Stimulated activated effector memory CD8-positive, alpha-beta T cell treated with anti-CD3 and anti-CD28 coated beads, Interleukin-12 subunit alpha, Interleukin-12 subunit beta, amount 100 ng/mL, for 72 hours (primary cell): Measurements from ENCODE around the gene RBP5.

Experiments
- ATAC-seq: fragments of 150-1000 bp; cut with Tn5 transposase; 2 replicates; pipeline ENCODE4 v1.10.0; 2021
- DNase-seq, 2 donors: peaks; one replicate each; pipeline ENCODE4 v3.0.0; 2021 to 2022; ENCODE audit warnings: low spot score in 2 of 2
- H3K27ac Mint-ChIP-seq: one replicate; pipeline ENCODE4 v1.8.0; 2022; ENCODE audit warnings: mild to moderate bottlenecking, mixed read lengths
- H3K36me3 Mint-ChIP-seq: one replicate; pipeline ENCODE4 v1.8.0; 2022; ENCODE audit warnings: mild to moderate bottlenecking, mixed read lengths
- H3K4me1 Mint-ChIP-seq: one replicate; pipeline ENCODE4 v1.8.0; 2022; ENCODE audit warnings: mixed read lengths
- H3K4me3 Mint-ChIP-seq: one replicate; pipeline ENCODE4 v1.8.0; 2022; ENCODE audit warnings: mild to moderate bottlenecking, mixed read lengths
- H3K9me3 Mint-ChIP-seq: one replicate; pipeline ENCODE4 v1.8.0; 2022; ENCODE audit warnings: mixed read lengths

The RBP5 gene

GRCh38 chr12:7091171-7091570 is 37.5 kb downstream of the RBP5 start:
- no peak for DNase-seq
- Mint-ChIP-seq H3K4me1 (peaks cover 9% of the 10 kb centered on the region), H3K9me3 (no peaks in the 10 kb centered on the region), H3K27ac (peak overlapping the region; percentile 83), H3K36me3 (peaks cover 6% of the 10 kb centered on the region), H3K4me3 (peak overlapping the region; percentile 70)
- ATAC-seq: no peak

DNA sequence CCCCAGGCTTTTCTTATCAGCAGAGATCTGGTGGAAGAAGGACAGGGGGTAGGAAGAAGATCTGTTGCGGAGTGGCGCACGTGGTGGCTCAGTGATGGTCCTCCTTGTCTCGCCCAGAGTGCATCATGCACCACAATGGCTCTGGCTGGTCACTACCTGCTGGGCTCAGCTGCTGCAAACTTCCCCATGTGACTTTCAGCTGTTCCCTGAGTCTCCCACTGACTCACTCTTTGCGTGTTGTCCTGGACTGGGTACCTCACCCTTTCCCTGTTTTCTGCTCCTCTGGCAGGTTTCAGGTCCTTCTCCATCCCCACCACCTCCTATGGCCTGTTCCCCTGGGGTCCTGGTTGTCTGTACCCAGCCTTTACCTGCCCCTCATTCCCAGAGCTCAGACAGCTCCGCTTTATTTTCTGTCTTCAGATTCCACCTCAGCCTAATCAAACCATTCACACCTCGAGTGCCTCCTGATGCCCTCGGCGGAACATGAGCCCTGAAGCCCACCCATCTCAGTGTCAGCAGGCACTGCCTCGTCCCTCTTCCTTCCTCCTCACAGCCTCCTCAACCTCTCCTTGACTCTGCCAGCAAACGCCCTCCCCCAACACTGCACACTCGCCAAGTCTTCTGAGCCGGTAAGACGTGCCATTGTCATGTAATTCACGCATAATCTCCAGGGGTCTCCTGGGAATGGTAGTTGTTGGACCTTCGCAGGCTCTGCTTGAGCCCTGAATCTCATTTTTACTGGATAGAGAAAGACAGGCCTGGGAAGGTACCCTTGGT is 38.3 kb downstream of the RBP5 start:
- DNase-seq (no peak), ATAC-seq (no peak)
- Mint-ChIP-seq H3K4me1 (peaks cover 9% of the 10 kb centered on the region), H3K36me3 (peaks cover 4% of the 10 kb centered on the region), H3K27ac (no peak overlapping the region), H3K4me3 (no peak overlapping the region), H3K9me3 (no peaks in the 10 kb centered on the region)

- Mint-ChIP-seq H3K9me3 (no peaks in the 10 kb centered on the region), H3K4me3 (no peak overlapping the region), H3K27ac (no peak overlapping the region), H3K4me1 (peaks cover 9% of the 10 kb centered on the region), H3K36me3 (no peaks in the 10 kb centered on the region)
- DNase-seq (no peak), ATAC-seq (no peak)
These were observed 39.4 kb downstream of the RBP5 start for GRCh38 chr12:7089196-7089871.

- Mint-ChIP-seq H3K4me3 (no peak overlapping the region), H3K27ac (peak overlapping the region; percentile 20), H3K4me1 (peaks cover 6% of the 10 kb centered on the region), H3K9me3 (peaks cover 5% of the 10 kb centered on the region), H3K36me3 (peaks cover 8% of the 10 kb centered on the region)
- ATAC-seq (no peak), DNase-seq (no peak)
These were observed 45.6 kb downstream of the RBP5 start for GRCh38 chr12:7083125-7083524.

GRCh38 chr12:7081037-7081436 is 47.7 kb downstream of the RBP5 start:
- DNase-seq (no peak), ATAC-seq (no peak)
- Mint-ChIP-seq H3K36me3 (peaks cover 8% of the 10 kb centered on the region), H3K9me3 (peaks cover 5% of the 10 kb centered on the region), H3K4me1 (peaks cover 7% of the 10 kb centered on the region), H3K4me3 (no peak overlapping the region), H3K27ac (no peak overlapping the region)

- Mint-ChIP-seq H3K4me3 (no peak overlapping the region), H3K4me1 (peaks cover 17% of the 10 kb centered on the region), H3K36me3 (peaks cover 8% of the 10 kb centered on the region), H3K27ac (no peak overlapping the region), H3K9me3 (peaks cover 5% of the 10 kb centered on the region)
- ATAC-seq (no peak), DNase-seq (no peak)
These were observed 48.9 kb downstream of the RBP5 start for GRCh38 chr12:7079826-7080125.

- Mint-ChIP-seq H3K27ac (no peak overlapping the region), H3K9me3 (peaks cover 3% of the 10 kb centered on the region), H3K4me3 (no peak overlapping the region), H3K4me1 (peaks cover 14% of the 10 kb centered on the region), H3K36me3 (peaks cover 3% of the 10 kb centered on the region)
- ATAC-seq (no peak), DNase-seq (no peak)
These were observed 50.5 kb downstream of the RBP5 start for GRCh38 chr12:7078163-7078562.

DNA sequence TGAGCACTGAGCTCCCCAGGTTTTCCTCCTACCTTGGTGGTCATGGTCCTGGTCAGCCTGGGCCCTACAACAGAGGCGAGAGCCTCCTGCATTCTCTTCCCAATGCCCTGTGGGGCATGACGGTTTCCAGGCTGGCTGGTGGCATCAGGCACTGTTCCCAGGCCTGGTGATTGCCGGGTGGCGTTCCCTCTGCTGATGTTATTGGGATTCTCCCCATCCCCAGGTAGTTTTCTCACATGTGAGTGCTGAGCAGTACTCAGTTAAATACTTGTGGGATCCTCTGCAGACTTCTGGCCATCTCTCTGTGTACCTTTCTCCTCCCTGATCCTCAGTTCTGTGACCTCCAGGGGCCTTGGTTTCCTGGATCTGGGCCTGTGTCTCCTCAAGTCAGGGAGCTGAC is 52.2 kb downstream of the RBP5 start:
- ATAC-seq: no peak
- H3K4me3 Mint-ChIP-seq: no peak overlapping the region
- DNase-seq: no peak
- H3K4me1 Mint-ChIP-seq: peaks cover 11% of the 10 kb centered on the region
- H3K36me3 Mint-ChIP-seq: no peaks in the 10 kb centered on the region
- no peaks in the 10 kb centered on the region for H3K9me3 Mint-ChIP-seq
- no peak overlapping the region for H3K27ac Mint-ChIP-seq

DNA sequence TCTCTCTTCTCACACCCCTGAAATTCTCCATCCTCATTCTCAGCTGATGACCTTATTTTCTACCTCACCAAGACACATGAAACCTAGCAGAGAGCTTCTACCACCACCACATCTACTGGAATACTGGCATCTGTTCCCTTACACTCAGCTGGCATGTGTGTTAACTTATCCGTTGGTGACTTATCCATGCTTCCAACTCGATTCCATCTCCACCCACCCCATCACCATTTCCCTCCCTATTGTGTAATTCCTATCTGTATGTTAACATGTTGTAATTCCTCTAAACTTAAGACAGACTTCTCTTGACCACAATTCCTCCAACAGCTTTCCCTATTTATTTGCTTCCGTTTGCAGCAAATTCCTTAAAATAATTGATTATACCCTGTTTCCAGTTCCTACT is 52.8 kb downstream of the RBP5 start:
- H3K4me1 Mint-ChIP-seq: peaks cover 11% of the 10 kb centered on the region
- ATAC-seq: no peak
- no peak for DNase-seq
- no peak overlapping the region for H3K4me3 Mint-ChIP-seq
- H3K27ac Mint-ChIP-seq: peak overlapping the region; percentile 45
- no peaks in the 10 kb centered on the region for H3K9me3 Mint-ChIP-seq
- H3K36me3 Mint-ChIP-seq: no peaks in the 10 kb centered on the region

DNA sequence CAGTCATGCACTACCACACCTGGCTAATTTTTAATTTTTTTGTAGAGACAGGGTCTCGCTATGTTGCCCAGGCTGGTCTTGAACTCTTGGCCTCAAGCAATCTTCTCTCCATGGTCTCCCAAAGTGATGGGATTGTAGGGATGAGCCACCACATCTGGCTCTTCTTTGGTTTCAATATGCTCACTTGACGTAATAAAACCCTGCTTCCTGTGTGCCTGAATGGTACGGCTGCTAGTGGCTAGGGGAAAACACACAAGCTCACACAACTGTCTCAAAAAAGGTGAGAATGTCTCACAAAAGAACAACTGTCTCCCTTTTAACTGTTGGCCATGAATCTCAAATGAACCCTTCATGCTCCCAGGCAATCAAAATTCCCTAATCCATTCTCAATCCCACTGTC is 53.2 kb downstream of the RBP5 start:
- H3K36me3 Mint-ChIP-seq: no peaks in the 10 kb centered on the region
- H3K4me1 Mint-ChIP-seq: peaks cover 11% of the 10 kb centered on the region
- peak overlapping the region; percentile 45 for H3K27ac Mint-ChIP-seq
- H3K9me3 Mint-ChIP-seq: no peaks in the 10 kb centered on the region
- no peak overlapping the region for H3K4me3 Mint-ChIP-seq
- no peak for DNase-seq
- ATAC-seq: no peak

DNA sequence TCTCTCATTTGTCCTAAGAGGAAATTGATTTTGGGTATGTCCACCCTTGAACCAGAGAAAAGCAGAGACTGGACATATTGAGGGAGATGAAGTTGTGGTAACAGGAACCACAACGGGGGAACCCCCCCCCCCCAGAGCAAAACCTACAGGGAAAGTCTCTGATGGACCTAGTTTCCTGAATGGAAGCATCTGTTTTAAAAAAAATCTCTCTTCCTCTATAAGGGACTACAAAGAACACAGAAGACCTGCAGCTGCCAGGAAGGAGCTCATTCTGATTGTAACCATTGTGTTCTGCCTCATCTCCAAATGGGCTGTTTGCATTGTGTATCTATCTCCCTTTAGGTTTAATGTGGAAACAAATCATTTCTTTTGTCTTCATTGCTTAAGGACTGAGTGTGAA is 54.7 kb downstream of the RBP5 start:
- Mint-ChIP-seq H3K9me3 (no peaks in the 10 kb centered on the region), H3K27ac (no peak overlapping the region), H3K36me3 (no peaks in the 10 kb centered on the region), H3K4me1 (peaks cover 11% of the 10 kb centered on the region), H3K4me3 (no peak overlapping the region)
- ATAC-seq (no peak), DNase-seq (no peak)
